Esophagus squamous epithelium (tissue), 5 donors: ENCODE data around the gene CLDN6. TPM values are rescaled to one million over a fixed set of nuclear protein-coding genes. Genes with fewer than 3 reads are reported as not detected.
A peak's percentile ranks its signal among the peaks of the same experiment; 100 is the strongest.

ENCODE experiments used
- DNase-seq: peaks from one replicate; lab custom pipeline; 2025; lab: John Stamatoyannopoulos, UW
- H3K27ac ChIP-seq, 4 donors: fragments of 200-600 bp; sonication (generic); one replicate each; pipeline ENCODE4 v1.5.1; 2016 to 2019; ENCODE audit warnings: mild to moderate bottlenecking in 1 of 4
- H3K27me3 ChIP-seq, 4 donors: fragments of 200-600 bp; sonication (generic); 1 replicate in 3 of 4; 2 replicates in 1 of 4; pipeline versions ENCODE4 v1.5.1 to v1.6.0; 2017 to 2021; ENCODE audit warnings: antibody characterized with exemption in 1 of 4
- H3K36me3 ChIP-seq, 3 donors: fragments of 200-600 bp; sonication (generic); one replicate each; pipeline ENCODE4 v1.5.1; 2016 to 2019
- H3K4me1 ChIP-seq, 3 donors: fragments of 200-600 bp; sonication (generic); one replicate each; pipeline ENCODE4 v1.5.1; 2017 to 2019
- H3K4me3 ChIP-seq, 4 donors: fragments of 200-600 bp; sonication (generic); 1 replicate in 3 of 4; 2 replicates in 1 of 4; pipeline ENCODE4 v1.5.1; 2016 to 2019; ENCODE audit warnings: mild to moderate bottlenecking in 2 of 4, moderate library complexity in 1 of 4
- H3K9me3 ChIP-seq, 3 donors: fragments of 200-600 bp; sonication (generic); one replicate each; pipeline ENCODE4 v1.5.1; 2016 to 2019
- POLR2A ChIP-seq, 4 donors: fragments of 450-650 bp; IDR thresholded peaks; one replicate each; pipeline ENCODE4 v1.6.1; 2017; ENCODE audit warnings: antibody characterized with exemption in 4 of 4, mild to moderate bottlenecking in 4 of 4, moderate library complexity in 3 of 4
- WGBS, 2 donors: methylation state at CpG; one replicate each; pipeline ENCODE4 v1.1.5; 2018; 5-methylcytosine and 5-hydroxymethylcytosine counted together
- intact Hi-C: fragments of 100-400 bp; cut with DNase I; formaldehyde crosslinking; loops from one replicate; pipeline ENCODE4 v1.15.0; 2022
- total RNA-seq, 4 donors: library from RNA; depleted of rRNA; stranded (reverse); fragments of >200 nt; gene quantifications; one replicate each; pipeline ENCODE4 v1.1.0, GENCODE V29; 2016
- TF ChIP-seq, protein P1 (sequence below), 6 experiments: fragments of 450-650 bp in 4 of 6; fragments of 200-600 bp in 2 of 6; sonication (generic) in 2 of 6; IDR thresholded peaks; one replicate each; pipeline ENCODE4 v1.5.1; 2016 to 2019; ENCODE audit warnings: antibody characterized with exemption in 6 of 6, mild to moderate bottlenecking in 4 of 6, moderate library complexity in 4 of 6
- donor health status: DM: yes; HTN: yes; CAD: no.

The CLDN6 gene
- total RNA-seq, 4 donors from 2014 or later: not detected

- Histone ChIP-seq H3K27ac (no peak overlapping the region), H3K4me1 (peaks cover 20 to 74% (median 21%) of the 10 kb centered on the region in 3 donors), H3K36me3 (peaks cover 5 to 52% (median 9%) of the 10 kb centered on the region in 3 donors), H3K27me3 (peaks cover 0 to 64% (median 0%) of the 10 kb centered on the region in 4 donors), H3K9me3 (no peaks in the 10 kb centered on the region), H3K4me3 (peak overlapping the region in 2 of 4 donors; percentile 20 to 53)
- 24 to 37% methylated on average over 10 to 24 of the region's 59 CpGs for WGBS, 2 donors
- DNase-seq: no peak
- no peak for TF ChIP-seq POLR2A (IDR thresholded peaks at IDR 0.05)
- TF ChIP-seq, protein P1, sequence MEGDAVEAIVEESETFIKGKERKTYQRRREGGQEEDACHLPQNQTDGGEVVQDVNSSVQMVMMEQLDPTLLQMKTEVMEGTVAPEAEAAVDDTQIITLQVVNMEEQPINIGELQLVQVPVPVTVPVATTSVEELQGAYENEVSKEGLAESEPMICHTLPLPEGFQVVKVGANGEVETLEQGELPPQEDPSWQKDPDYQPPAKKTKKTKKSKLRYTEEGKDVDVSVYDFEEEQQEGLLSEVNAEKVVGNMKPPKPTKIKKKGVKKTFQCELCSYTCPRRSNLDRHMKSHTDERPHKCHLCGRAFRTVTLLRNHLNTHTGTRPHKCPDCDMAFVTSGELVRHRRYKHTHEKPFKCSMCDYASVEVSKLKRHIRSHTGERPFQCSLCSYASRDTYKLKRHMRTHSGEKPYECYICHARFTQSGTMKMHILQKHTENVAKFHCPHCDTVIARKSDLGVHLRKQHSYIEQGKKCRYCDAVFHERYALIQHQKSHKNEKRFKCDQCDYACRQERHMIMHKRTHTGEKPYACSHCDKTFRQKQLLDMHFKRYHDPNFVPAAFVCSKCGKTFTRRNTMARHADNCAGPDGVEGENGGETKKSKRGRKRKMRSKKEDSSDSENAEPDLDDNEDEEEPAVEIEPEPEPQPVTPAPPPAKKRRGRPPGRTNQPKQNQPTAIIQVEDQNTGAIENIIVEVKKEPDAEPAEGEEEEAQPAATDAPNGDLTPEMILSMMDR (IDR thresholded peaks at IDR 0.05): no peak
- intact Hi-C loops: no loop called here
Measured at GRCh38 chr16:3029491-3030221, 11.7 kb upstream of the CLDN6 start.

DNA sequence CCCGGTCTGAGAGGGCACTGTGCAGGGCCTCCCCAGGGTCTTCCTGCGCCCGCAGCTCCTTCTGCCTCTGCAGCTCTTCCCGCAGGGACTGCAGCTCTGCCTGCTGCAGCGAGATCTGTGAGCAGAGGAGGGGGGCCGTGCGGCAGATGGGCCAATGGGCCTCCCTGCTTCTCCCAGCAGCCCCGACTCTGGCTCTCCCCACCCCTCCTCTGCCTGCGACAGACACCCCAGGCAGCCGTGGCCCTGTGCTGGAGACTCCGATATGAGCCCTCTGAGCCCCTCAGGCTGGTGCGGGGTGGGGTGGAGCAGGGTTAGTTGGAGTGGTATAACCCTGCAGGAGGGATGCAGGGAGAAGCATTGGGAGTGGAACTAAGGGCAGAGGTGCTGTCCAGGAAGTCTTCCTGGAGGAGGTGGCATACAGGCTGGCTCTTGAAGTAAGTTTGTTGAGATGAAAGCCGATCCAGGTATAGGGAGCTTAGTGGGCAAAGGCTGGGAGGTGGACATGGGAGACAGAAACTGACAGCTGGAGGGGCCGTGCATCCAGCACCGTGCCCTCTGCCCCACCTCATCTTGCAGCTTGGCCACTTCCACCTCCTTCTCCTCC, 10.8 kb upstream of the CLDN6 start:
- WGBS, 2 donors: 22 to 38% methylated on average over 5 to 9 of the region's 15 CpGs
- no peak for TF ChIP-seq POLR2A (IDR thresholded peaks at IDR 0.05)
- TF ChIP-seq, protein P1 (IDR thresholded peaks at IDR 0.05): no peak
- intact Hi-C loops: no loop called here
- Histone ChIP-seq H3K4me3 (no peak overlapping the region), H3K9me3 (no peaks in the 10 kb centered on the region), H3K36me3 (peaks cover 5 to 49% (median 9%) of the 10 kb centered on the region in 3 donors), H3K4me1 (peaks cover 23 to 75% (median 25%) of the 10 kb centered on the region in 3 donors), H3K27me3 (peaks cover 0 to 56% (median 0%) of the 10 kb centered on the region in 4 donors), H3K27ac (no peak overlapping the region)
- no peak for DNase-seq

GRCh38 chr16:3027983-3028715, 10.2 kb upstream of the CLDN6 start:
- Histone ChIP-seq H3K4me1 (peaks cover 30 to 80% (median 30%) of the 10 kb centered on the region in 3 donors), H3K27ac (peak overlapping the region in 1 of 4 donors; percentile 25), H3K9me3 (no peaks in the 10 kb centered on the region), H3K27me3 (peaks cover 0 to 49% (median 0%) of the 10 kb centered on the region in 4 donors), H3K36me3 (peaks cover 5 to 42% (median 9%) of the 10 kb centered on the region in 3 donors), H3K4me3 (peak overlapping the region in 1 of 4 donors; percentile 8)
- intact Hi-C loops: no loop called here
- 0% methylated on average over 2 to 6 of the region's 58 CpGs for WGBS, 2 donors
- TF ChIP-seq POLR2A (IDR thresholded peaks at IDR 0.05): no peak
- TF ChIP-seq, protein P1 (IDR thresholded peaks at IDR 0.05): peak; percentile 75 to 85 (median 84)
- DNase-seq: no peak

DNA sequence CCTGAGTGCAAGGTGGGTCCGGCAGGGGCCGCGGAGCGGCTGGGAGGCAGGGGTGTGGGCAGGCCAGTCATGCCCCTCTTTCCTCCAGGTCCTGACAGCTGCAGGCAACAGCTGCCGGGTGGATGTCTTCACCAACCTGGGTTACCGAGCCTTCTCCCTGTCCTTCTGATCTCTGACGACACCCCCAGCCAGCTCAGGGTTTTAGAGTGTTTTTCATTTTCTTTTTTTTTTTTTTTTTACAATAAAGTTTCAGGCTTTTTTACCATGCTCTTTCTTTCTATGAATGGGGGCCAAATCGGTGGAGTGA, 9.5 kb upstream of the CLDN6 start:
- Histone ChIP-seq H3K27ac (no peak overlapping the region), H3K27me3 (peaks cover 0 to 42% (median 0%) of the 10 kb centered on the region in 4 donors), H3K9me3 (no peaks in the 10 kb centered on the region), H3K36me3 (peaks cover 5 to 40% (median 9%) of the 10 kb centered on the region in 3 donors), H3K4me1 (peaks cover 37 to 80% (median 37%) of the 10 kb centered on the region in 3 donors), H3K4me3 (no peak overlapping the region)
- intact Hi-C loops: no loop called here
- WGBS, 2 donors: 78 to 85% methylated on average over 4 to 8 of the region's 8 CpGs
- TF ChIP-seq, protein P1 (IDR thresholded peaks at IDR 0.05): no peak
- TF ChIP-seq POLR2A (IDR thresholded peaks at IDR 0.05): no peak
- DNase-seq: no peak
